Activated naive CD8-positive, alpha-beta T cell treated with anti-CD3 and anti-CD28 coated beads for 36 hours (primary cell): ENCODE data around the gene TPO. TPM values are rescaled to one million over a fixed set of nuclear protein-coding genes. Genes with fewer than 3 reads are reported as not detected.
"Not testable (repeated sequence)": the region's sequence is repeated elsewhere in the genome, so short reads cannot be mapped to it uniquely, and the experiment has no call there.

Experiments used
- DNase-seq: peaks from one replicate; pipeline ENCODE4 v3.0.0; 2021
- H3K27ac Mint-ChIP-seq: one replicate; pipeline ENCODE4 v1.8.0; 2022; ENCODE audit warnings: mild to moderate bottlenecking, moderate library complexity, mixed read lengths
- H3K27me3 Mint-ChIP-seq: one replicate; pipeline ENCODE4 v1.8.0; 2022; ENCODE audit warnings: mild to moderate bottlenecking, mixed read lengths
- H3K36me3 Mint-ChIP-seq: one replicate; pipeline ENCODE4 v1.8.0; 2021; ENCODE audit warnings: mild to moderate bottlenecking, mixed read lengths
- H3K4me1 Mint-ChIP-seq: one replicate; pipeline ENCODE4 v1.8.0; 2021; ENCODE audit warnings: mixed read lengths
- H3K4me3 Mint-ChIP-seq: one replicate; pipeline ENCODE4 v1.8.0; 2022; ENCODE audit warnings: mild to moderate bottlenecking, moderate library complexity, mixed read lengths
- H3K9me3 Mint-ChIP-seq: one replicate; pipeline ENCODE4 v1.8.0; 2022; ENCODE audit warnings: mixed read lengths
- total RNA-seq, 2 experiments: library from RNA; stranded (reverse); gene quantifications; one replicate each; pipeline ENCODE4 v1.2.3, GENCODE V29; 2021

TPO gene
- total RNA-seq, 2 experiments from 2014 or later: not detected

DNA sequence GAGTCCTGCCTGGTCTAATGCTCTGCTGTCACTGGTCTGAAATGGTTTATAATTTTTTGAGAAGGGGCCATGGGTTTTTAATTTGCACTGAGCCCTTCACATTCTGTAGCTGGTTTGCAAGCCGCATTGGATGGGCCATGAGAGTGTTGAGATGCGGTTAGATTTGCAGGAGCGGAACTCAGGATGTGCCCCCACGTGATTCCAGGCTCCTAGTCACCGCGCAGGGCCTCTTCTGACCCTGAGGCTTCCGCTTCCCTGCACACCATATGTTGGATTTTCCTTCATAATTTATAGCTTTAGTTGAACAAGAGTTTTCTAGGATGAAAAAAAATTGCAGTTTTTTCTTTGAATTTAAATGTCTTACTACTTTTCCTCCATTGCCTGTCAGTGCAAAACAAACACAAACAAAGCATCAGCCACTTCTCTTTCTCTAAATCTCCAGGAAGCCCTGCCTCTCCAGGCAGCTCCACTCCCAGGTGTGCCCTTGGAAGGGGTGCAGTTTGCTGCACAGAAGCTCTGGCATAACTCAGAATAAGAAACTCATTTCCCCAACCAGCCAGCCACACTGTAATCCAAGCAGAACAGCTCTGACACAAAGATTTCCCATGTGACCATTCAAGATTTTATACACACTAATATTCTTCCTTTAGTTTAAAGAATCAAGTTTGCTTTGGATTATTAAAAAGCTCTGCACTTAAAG is 18.4 kb upstream of the TPO start:
- Mint-ChIP-seq H3K9me3 (peaks cover 2% of the 10 kb centered on the region), H3K27ac (no peak overlapping the region), H3K36me3 (no peaks in the 10 kb centered on the region), H3K4me3 (no peak overlapping the region), H3K27me3 (no peaks in the 10 kb centered on the region), H3K4me1 (peaks cover under 1% of the 10 kb centered on the region)
- DNase-seq: no peak

GRCh38 chr2:1397350-1397749 is 15.9 kb upstream of the TPO start:
- H3K4me3 Mint-ChIP-seq: no peak overlapping the region
- H3K27me3 Mint-ChIP-seq: no peaks in the 10 kb centered on the region
- no peak for DNase-seq
- no peaks in the 10 kb centered on the region for H3K9me3 Mint-ChIP-seq
- H3K27ac Mint-ChIP-seq: no peak overlapping the region
- H3K36me3 Mint-ChIP-seq: no peaks in the 10 kb centered on the region
- H3K4me1 Mint-ChIP-seq: peaks cover 2% of the 10 kb centered on the region

DNA sequence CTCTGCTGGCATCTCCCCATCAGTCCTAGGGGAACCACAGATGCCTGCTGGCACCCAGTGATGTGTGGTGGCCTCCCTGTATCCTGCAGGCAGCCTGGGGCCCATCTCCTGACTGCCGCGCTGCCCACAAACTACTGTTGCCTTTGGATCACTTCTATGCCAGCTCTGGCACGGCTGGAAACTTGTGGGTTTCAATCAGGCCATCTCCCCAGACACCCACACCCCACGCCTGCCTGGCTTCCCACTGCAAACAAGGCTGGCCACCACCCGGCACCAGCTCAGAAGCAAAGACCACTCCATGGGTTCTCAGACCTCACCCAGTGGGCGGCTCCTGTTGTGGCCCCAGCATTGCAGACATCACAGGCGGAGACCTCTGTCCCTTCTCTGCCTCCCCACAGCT is 15.1 kb upstream of the TPO start:
- no peaks in the 10 kb centered on the region for H3K36me3 Mint-ChIP-seq
- H3K9me3 Mint-ChIP-seq: no peaks in the 10 kb centered on the region
- H3K4me1 Mint-ChIP-seq: peaks cover 2% of the 10 kb centered on the region
- H3K27me3 Mint-ChIP-seq: no peaks in the 10 kb centered on the region
- H3K4me3 Mint-ChIP-seq: no peak overlapping the region
- DNase-seq: no peak
- no peak overlapping the region for H3K27ac Mint-ChIP-seq

- no peaks in the 10 kb centered on the region for H3K9me3 Mint-ChIP-seq
- H3K27ac Mint-ChIP-seq: no peak overlapping the region
- no peaks in the 10 kb centered on the region for H3K27me3 Mint-ChIP-seq
- peaks cover 2% of the 10 kb centered on the region for H3K4me1 Mint-ChIP-seq
- no peak overlapping the region for H3K4me3 Mint-ChIP-seq
- H3K36me3 Mint-ChIP-seq: no peaks in the 10 kb centered on the region
- DNase-seq: no peak
Measured at GRCh38 chr2:1400943-1401735, 12.1 kb upstream of the TPO start.

- Mint-ChIP-seq H3K27me3 (no peaks in the 10 kb centered on the region), H3K9me3 (no peaks in the 10 kb centered on the region), H3K36me3 (no peaks in the 10 kb centered on the region), H3K4me1 (peaks cover 2% of the 10 kb centered on the region), H3K4me3 (no peak overlapping the region), H3K27ac (no peak overlapping the region)
- no peak for DNase-seq
Measured at GRCh38 chr2:1402064-1402463, 11.2 kb upstream of the TPO start.

DNA sequence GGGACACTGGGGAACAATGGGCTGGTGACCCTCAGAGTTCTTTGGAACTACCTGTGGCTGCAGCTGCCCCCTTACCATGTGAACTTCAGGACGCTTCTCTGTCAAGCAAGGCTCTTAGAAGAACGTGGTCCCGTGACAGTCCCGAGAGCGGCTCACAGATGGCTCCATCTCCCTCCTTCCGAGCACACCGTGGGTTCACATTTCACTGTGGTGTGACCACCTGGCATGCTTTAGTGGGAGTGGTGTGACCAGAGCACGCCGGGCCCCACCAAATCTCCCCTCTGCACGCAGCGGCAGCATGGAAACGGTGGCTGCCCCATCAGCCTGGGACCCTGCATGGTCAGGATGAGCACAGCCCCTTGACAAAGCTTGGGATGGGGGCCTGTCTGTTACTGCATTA is 9.7 kb upstream of the TPO start:
- H3K36me3 Mint-ChIP-seq: no peaks in the 10 kb centered on the region
- H3K4me3 Mint-ChIP-seq: no peak overlapping the region
- H3K27ac Mint-ChIP-seq: no peak overlapping the region
- no peaks in the 10 kb centered on the region for H3K27me3 Mint-ChIP-seq
- H3K4me1 Mint-ChIP-seq: peaks cover 2% of the 10 kb centered on the region
- DNase-seq: no peak
- no peaks in the 10 kb centered on the region for H3K9me3 Mint-ChIP-seq

DNA sequence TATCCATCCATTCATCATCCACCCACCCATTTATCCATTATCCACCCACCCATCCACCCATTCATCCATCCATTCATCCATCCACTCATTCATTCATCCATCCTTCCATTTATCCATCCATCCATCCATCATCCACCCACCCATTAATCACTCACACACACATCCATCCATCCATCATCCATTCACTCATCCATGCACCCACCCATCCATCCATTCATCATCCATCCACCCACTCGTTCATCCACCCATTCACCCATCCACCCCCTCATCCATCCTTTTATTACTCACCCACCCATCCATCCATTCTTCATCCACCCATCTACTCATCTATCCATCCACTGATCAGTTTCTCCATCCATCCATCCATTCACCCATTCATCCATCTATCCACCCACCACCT is 8.1 kb upstream of the TPO start:
- Mint-ChIP-seq H3K4me1 (no peaks in the 10 kb centered on the region), H3K27me3 (no peaks in the 10 kb centered on the region)

DNA sequence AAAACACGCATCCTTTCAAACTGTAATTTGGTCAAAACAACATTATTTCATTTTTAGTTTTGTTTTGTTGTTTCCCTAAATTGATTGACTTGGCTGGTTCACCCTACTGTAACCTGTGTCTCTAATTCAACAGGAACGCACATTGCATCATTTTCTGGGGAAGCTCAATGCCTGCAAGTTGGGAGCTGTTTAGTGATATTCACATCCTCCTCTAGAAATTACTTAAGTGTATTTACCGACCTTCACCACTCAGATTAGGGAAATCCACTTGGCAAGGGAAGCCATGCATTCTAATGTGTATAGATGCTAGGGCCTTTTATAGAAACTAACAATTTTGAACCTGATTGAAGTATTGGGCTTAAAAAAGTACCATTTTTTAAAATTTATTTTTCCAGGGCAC is 7.3 kb upstream of the TPO start:
- no peaks in the 10 kb centered on the region for H3K4me1 Mint-ChIP-seq
- DNase-seq: no peak
- no peaks in the 10 kb centered on the region for H3K36me3 Mint-ChIP-seq
- H3K27me3 Mint-ChIP-seq: no peaks in the 10 kb centered on the region
- no peak overlapping the region for H3K27ac Mint-ChIP-seq
- no peak overlapping the region for H3K4me3 Mint-ChIP-seq
- no peaks in the 10 kb centered on the region for H3K9me3 Mint-ChIP-seq

More for the DNA sequence above, 8.1 kb upstream of the TPO start:
- Mint-ChIP-seq H3K4me3 (no peak overlapping the region), H3K36me3 (no peaks in the 10 kb centered on the region), H3K27ac (no peak overlapping the region), H3K9me3 (no peaks in the 10 kb centered on the region)
- no peak for DNase-seq

DNA sequence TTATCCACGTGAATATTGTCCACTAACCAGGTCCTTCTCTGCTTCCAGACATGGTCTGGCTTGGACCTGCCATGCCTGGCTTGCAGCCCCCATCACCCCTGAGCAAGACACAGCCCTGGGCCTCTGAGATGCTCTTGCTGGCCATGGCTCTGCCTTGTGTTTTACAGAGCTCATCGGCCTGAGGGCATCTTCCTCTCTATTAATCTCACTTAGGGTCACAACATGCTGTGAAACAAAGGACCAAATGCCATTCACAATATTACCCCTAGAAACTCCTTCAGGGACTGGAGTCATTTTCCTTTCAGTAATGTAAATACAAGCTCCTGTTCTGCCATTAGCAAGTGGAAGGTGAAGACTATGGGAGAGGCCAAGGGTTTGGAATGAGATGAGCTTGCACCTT is 6.8 kb upstream of the TPO start:
- no peak for DNase-seq
- no peaks in the 10 kb centered on the region for H3K27me3 Mint-ChIP-seq
- no peak overlapping the region for H3K27ac Mint-ChIP-seq
- H3K9me3 Mint-ChIP-seq: no peaks in the 10 kb centered on the region
- H3K36me3 Mint-ChIP-seq: no peaks in the 10 kb centered on the region
- no peaks in the 10 kb centered on the region for H3K4me1 Mint-ChIP-seq
- H3K4me3 Mint-ChIP-seq: no peak overlapping the region

DNA sequence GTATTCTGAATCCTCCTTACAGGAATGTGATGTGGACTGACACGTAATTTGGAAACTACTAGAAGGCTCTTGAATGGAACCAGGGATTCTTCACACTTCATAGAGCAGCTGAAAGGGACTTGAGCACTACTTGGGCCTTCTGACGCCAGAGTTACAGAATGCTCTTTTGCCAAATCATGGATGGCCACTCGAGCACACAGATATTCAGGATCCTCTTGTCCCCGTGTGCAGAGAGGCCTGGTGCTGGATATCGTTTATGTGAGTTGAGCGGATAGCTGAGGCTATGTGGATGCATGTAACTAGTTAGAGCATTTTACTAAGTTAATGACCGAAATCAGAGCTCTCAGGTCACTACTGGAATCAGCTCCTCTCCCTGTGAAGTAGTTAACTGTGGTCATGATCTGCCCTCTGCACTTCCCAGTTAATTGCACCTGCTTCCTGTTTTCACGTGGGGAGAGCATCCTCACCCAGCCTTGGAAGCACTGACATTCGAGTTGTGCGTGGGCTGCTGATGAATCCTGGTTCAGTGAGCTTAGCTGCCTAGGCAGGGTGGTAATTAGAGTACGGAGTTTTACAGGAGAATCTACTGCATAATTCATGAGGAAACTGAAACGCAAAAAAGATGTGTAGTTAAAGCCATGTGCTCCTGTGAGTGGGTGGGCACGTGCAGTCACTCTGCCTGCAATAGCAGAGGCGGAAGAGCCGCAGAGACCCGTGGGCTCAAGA is 5.2 kb upstream of the TPO start:
- no peak overlapping the region for H3K27ac Mint-ChIP-seq
- no peaks in the 10 kb centered on the region for H3K4me1 Mint-ChIP-seq
- H3K36me3 Mint-ChIP-seq: no peaks in the 10 kb centered on the region
- no peak for DNase-seq
- no peak overlapping the region for H3K4me3 Mint-ChIP-seq
- H3K27me3 Mint-ChIP-seq: no peaks in the 10 kb centered on the region
- H3K9me3 Mint-ChIP-seq: no peaks in the 10 kb centered on the region

DNA sequence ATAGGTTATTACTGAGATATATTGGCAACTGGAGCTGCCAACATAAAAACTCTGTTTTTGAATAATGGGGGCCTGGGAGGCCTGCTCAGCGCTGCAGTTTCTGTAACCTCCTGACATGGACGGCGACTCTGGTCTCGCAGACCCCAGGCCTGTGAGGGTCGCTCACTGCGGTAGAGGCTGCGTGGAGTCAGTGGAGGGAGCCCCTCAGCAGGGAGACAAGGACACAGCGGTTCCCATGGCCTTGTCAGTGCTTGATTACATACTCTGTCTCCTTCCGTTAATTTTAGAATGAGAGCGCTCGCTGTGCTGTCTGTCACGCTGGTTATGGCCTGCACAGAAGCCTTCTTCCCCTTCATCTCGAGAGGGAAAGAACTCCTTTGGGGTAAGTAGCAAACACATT is 858 bp downstream of the TPO start:
- no peak for DNase-seq
- Mint-ChIP-seq H3K4me1 (no peaks in the 10 kb centered on the region), H3K9me3 (no peaks in the 10 kb centered on the region), H3K4me3 (no peak overlapping the region), H3K27ac (no peak overlapping the region), H3K36me3 (no peaks in the 10 kb centered on the region), H3K27me3 (no peaks in the 10 kb centered on the region)

- H3K9me3 Mint-ChIP-seq, H3K4me1 Mint-ChIP-seq, H3K4me3 Mint-ChIP-seq, DNase-seq, H3K27me3 Mint-ChIP-seq, H3K36me3 Mint-ChIP-seq, H3K27ac Mint-ChIP-seq: not testable (repeated sequence)
Measured at GRCh38 chr2:1414901-1415300, 1.6 kb downstream of the TPO start.

DNA sequence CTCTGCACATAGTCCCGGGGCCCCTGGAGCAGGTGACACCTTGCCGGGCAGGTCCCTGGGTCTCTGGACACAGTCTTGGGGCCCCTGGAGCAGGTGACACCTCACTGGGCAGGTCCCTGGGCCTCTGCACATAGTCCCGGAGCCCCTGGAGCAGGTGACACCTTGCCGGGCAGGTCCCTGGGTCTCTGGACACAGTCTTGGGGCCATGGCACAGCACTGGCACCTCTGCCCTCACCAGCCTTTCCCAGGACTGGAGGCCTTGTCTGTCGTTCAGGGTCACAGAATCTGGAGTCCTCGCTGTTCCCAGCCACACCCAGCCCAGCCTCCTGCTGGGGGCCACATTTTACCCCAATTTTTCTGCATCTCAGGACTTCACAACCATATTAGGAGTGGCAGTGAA is 2.2 kb downstream of the TPO start:
- DNase-seq: no peak
- Mint-ChIP-seq H3K4me1 (no peaks in the 10 kb centered on the region), H3K27me3 (no peaks in the 10 kb centered on the region), H3K9me3 (no peaks in the 10 kb centered on the region), H3K27ac (no peak overlapping the region), H3K4me3 (no peak overlapping the region), H3K36me3 (no peaks in the 10 kb centered on the region)

GRCh38 chr2:1418566-1418965 is 5.3 kb downstream of the TPO start:
- Mint-ChIP-seq H3K9me3 (no peaks in the 10 kb centered on the region), H3K27me3 (no peaks in the 10 kb centered on the region), H3K27ac (no peak overlapping the region), H3K36me3 (no peaks in the 10 kb centered on the region), H3K4me1 (no peaks in the 10 kb centered on the region), H3K4me3 (no peak overlapping the region)
- DNase-seq: no peak

- Mint-ChIP-seq H3K36me3 (no peaks in the 10 kb centered on the region), H3K4me3 (no peak overlapping the region), H3K27ac (no peak overlapping the region), H3K27me3 (no peaks in the 10 kb centered on the region), H3K9me3 (no peaks in the 10 kb centered on the region), H3K4me1 (no peaks in the 10 kb centered on the region)
- DNase-seq: no peak
Measured at GRCh38 chr2:1420746-1421480, 7.7 kb downstream of the TPO start.
